Measurements from ENCODE around the gene COL13A1. TPM values are rescaled to one million over a fixed set of nuclear protein-coding genes. Genes with fewer than 3 reads are reported as not detected.

COL13A1 gene
- total and polyA plus RNA-seq, 2 donors (not counting 1 experiment from before 2014, with no cell fraction given): 5.7 to 7.4 TPM

DNA sequence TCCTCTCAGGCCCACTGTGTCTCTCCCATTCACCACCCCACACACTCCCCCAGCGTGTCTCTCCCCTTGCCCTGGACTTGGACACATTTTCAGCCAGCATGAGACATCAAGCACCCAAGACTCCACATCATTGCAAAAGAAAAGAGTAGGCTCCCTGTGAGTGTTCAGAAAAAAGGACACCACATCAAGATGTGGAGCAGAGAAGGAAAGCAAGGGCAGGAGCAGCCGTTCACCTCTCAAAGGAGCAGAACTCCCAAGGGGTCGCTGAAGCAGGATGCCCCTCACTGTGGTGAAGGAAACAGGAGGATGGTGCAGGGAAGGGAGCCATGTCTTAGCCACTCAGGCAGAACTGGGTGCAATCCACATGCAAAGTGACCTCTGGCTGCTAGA lies 161.0 kb downstream of the COL13A1 start:
- no peaks in the 10 kb centered on the region for H4K20me1 ChIP-seq (ENCODE audit: control insufficient read depth, extremely low read depth, insufficient read depth, low read length)
- DNase-seq (ENCODE audit: low read depth in 2 of 2): no peak
- no peak overlapping the region for H2AFZ ChIP-seq (ENCODE audit: low read length)
- no peaks in the 10 kb centered on the region for H3K9me3 ChIP-seq (ENCODE audit: control insufficient read depth, insufficient read depth, low read depth, low read length)
- H3K79me2 ChIP-seq (ENCODE audit: control insufficient read depth, insufficient read depth, low read length): no peaks in the 10 kb centered on the region
- H3K4me1 ChIP-seq (ENCODE audit: control insufficient read depth, extremely low read depth, insufficient read depth, low read length): peaks cover 6% of the 10 kb centered on the region
- H3K4me2 ChIP-seq (ENCODE audit: extremely low read depth, insufficient read depth, low read length): no peak overlapping the region
- no peaks in the 10 kb centered on the region for H3K36me3 ChIP-seq (ENCODE audit: control insufficient read depth, insufficient read depth, low read length)
- no peak overlapping the region for H3K4me3 ChIP-seq (replicated peaks in 1 of 4; ENCODE audit: control extremely low read depth in 1 of 4, insufficient read depth in 1 of 4, low read depth in 3 of 4, low read length in 4 of 4)
- no peak overlapping the region for H3K27ac ChIP-seq (ENCODE audit: insufficient read depth, low read length)
- TF ChIP-seq, protein P1, sequence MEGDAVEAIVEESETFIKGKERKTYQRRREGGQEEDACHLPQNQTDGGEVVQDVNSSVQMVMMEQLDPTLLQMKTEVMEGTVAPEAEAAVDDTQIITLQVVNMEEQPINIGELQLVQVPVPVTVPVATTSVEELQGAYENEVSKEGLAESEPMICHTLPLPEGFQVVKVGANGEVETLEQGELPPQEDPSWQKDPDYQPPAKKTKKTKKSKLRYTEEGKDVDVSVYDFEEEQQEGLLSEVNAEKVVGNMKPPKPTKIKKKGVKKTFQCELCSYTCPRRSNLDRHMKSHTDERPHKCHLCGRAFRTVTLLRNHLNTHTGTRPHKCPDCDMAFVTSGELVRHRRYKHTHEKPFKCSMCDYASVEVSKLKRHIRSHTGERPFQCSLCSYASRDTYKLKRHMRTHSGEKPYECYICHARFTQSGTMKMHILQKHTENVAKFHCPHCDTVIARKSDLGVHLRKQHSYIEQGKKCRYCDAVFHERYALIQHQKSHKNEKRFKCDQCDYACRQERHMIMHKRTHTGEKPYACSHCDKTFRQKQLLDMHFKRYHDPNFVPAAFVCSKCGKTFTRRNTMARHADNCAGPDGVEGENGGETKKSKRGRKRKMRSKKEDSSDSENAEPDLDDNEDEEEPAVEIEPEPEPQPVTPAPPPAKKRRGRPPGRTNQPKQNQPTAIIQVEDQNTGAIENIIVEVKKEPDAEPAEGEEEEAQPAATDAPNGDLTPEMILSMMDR (conservative IDR thresholded peaks at IDR 0.05 in 1 of 2, IDR thresholded peaks at IDR 0.05 in 1 of 2; ENCODE audit: low read depth in 1 of 2, low read length in 2 of 2): no peak
- no peak for TF ChIP-seq EZH2 (IDR thresholded peaks at IDR 0.05; ENCODE audit: low read length, missing control alignments)
- H3K9ac ChIP-seq (ENCODE audit: insufficient read depth, low read length): no peak overlapping the region
- no peaks in the 10 kb centered on the region for H3K27me3 ChIP-seq (ENCODE audit: control insufficient read depth, insufficient read depth, low read length)

DNA sequence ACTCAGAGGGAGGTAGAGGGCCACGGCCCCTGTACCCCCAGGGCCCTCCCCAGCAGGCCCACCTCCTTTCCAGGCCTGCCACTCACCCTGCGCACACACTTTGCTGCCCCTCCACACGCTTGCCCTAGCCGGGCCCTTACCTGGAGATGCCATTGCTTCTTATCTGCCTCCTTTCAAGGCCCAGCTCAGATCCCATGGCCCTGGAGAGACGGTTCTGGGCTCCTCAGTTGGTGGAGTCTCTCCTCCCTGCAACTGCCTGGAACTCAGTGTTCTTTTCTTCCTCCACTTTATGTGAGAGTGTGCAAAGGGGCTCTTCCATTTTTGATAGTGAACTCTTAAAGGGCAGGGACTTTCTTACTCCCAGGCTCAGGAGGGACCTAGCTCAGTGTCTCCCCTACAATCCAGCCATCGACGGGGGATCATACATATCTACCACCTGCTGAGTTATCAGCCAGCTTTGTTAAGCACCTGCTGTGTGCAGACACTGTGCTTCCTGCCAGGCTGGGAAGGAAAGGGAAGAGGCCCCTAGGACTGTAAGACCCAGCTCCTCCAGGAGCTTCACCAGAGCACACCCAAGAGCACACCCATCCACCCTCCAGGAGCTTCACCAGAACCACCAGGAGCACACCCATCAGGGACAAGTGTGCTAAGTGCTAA lies 161.6 kb downstream of the COL13A1 start:
- Histone ChIP-seq H3K9ac (ENCODE audit: insufficient read depth, low read length) (no peak overlapping the region), H3K27ac (ENCODE audit: insufficient read depth, low read length) (no peak overlapping the region), H3K4me3 (replicated peaks in 1 of 4; ENCODE audit: control extremely low read depth in 1 of 4, insufficient read depth in 1 of 4, low read depth in 3 of 4, low read length in 4 of 4) (no peak overlapping the region), H3K4me1 (ENCODE audit: control insufficient read depth, extremely low read depth, insufficient read depth, low read length) (peaks cover 6% of the 10 kb centered on the region), H4K20me1 (ENCODE audit: control insufficient read depth, extremely low read depth, insufficient read depth, low read length) (no peaks in the 10 kb centered on the region), H3K9me3 (ENCODE audit: control insufficient read depth, insufficient read depth, low read depth, low read length) (no peaks in the 10 kb centered on the region), H3K4me2 (ENCODE audit: extremely low read depth, insufficient read depth, low read length) (no peak overlapping the region), H3K79me2 (ENCODE audit: control insufficient read depth, insufficient read depth, low read length) (no peaks in the 10 kb centered on the region), H3K36me3 (ENCODE audit: control insufficient read depth, insufficient read depth, low read length) (no peaks in the 10 kb centered on the region), H3K27me3 (ENCODE audit: control insufficient read depth, insufficient read depth, low read length) (no peaks in the 10 kb centered on the region), H2AFZ (ENCODE audit: low read length) (no peak overlapping the region)
- TF ChIP-seq, protein P1 (conservative IDR thresholded peaks at IDR 0.05 in 1 of 2, IDR thresholded peaks at IDR 0.05 in 1 of 2; ENCODE audit: low read depth in 1 of 2, low read length in 2 of 2): no peak
- TF ChIP-seq EZH2 (IDR thresholded peaks at IDR 0.05; ENCODE audit: low read length, missing control alignments): no peak
- DNase-seq (ENCODE audit: low read depth in 2 of 2): no peak

DNA sequence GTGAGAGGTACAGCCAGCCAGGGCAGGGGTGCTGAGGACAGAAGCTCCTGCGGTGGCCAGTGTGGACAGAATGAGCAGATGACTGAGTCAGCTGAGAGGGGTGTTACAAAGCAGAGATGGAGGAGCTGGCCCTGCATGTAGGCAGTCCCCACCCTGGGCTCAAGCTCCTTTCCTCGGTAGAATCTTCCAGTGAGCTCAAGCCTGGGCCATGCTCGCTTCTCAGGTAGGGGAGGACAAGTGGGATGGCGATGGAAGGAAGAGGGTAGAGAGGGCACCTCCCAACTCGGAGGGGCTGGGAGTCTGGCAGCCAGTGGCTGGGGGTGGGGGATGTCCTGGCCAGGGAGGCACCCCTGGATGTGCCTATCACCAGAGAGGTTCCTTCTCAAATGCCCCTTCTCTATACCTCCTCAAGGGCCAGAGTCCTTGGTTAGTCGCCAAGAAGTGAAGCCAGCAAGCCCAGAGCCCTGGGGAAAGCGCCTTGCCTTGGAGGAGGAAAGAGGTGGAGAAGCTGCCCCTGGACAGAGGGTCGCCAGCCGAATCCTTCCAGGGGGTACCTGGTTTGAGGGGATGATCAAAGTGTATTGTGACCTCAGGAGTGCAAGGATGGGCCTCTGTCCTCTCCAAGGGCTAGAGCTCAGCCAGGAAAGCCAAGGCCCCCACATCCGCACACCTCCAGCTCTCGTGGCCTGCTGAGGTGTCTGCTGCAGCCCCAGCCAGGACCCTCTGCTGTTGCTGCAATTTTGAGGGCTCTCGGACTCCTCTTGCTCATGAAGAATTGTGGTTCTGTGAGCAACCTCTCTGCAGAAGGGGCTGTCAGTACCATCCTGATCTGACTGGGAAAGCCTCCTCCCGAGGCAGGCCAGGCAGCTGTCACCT lies 162.4 kb downstream of the COL13A1 start:
- H3K4me1 ChIP-seq (ENCODE audit: control insufficient read depth, extremely low read depth, insufficient read depth, low read length): peaks cover 6% of the 10 kb centered on the region
- H4K20me1 ChIP-seq (ENCODE audit: control insufficient read depth, extremely low read depth, insufficient read depth, low read length): no peaks in the 10 kb centered on the region
- DNase-seq (ENCODE audit: low read depth in 2 of 2): no peak
- H3K4me3 ChIP-seq (replicated peaks in 1 of 4; ENCODE audit: control extremely low read depth in 1 of 4, insufficient read depth in 1 of 4, low read depth in 3 of 4, low read length in 4 of 4): no peak overlapping the region
- no peaks in the 10 kb centered on the region for H3K9me3 ChIP-seq (ENCODE audit: control insufficient read depth, insufficient read depth, low read depth, low read length)
- H2AFZ ChIP-seq (ENCODE audit: low read length): no peak overlapping the region
- H3K79me2 ChIP-seq (ENCODE audit: control insufficient read depth, insufficient read depth, low read length): no peaks in the 10 kb centered on the region
- TF ChIP-seq, protein P1 (conservative IDR thresholded peaks at IDR 0.05 in 1 of 2, IDR thresholded peaks at IDR 0.05 in 1 of 2; ENCODE audit: low read depth in 1 of 2, low read length in 2 of 2): no peak
- TF ChIP-seq EZH2 (IDR thresholded peaks at IDR 0.05; ENCODE audit: low read length, missing control alignments): no peak
- no peak overlapping the region for H3K4me2 ChIP-seq (ENCODE audit: extremely low read depth, insufficient read depth, low read length)
- H3K27me3 ChIP-seq (ENCODE audit: control insufficient read depth, insufficient read depth, low read length): peaks cover under 1% of the 10 kb centered on the region
- H3K9ac ChIP-seq (ENCODE audit: insufficient read depth, low read length): no peak overlapping the region
- no peak overlapping the region for H3K27ac ChIP-seq (ENCODE audit: insufficient read depth, low read length)
- H3K36me3 ChIP-seq (ENCODE audit: control insufficient read depth, insufficient read depth, low read length): no peaks in the 10 kb centered on the region
